K562 (cell line): ENCODE data around the gene ORMDL3. TPM values are rescaled to one million over a fixed set of nuclear protein-coding genes. Genes with fewer than 3 reads are reported as not detected.

Experiments used
- ASH1L ChIP-seq: fragments of 450-650 bp; IDR thresholded peaks from 2 replicates; pipeline ENCODE4 v1.6.1; 2018; ENCODE audit warnings: borderline replicate concordance, mild to moderate bottlenecking, low read depth; ENCODE audit not compliant: partially characterized antibody
- DDX20 ChIP-seq: fragments of 450-650 bp; IDR thresholded peaks from 2 replicates; pipeline ENCODE4 v1.6.1; 2016; ENCODE audit warnings: missing genetic modification characterization, low read depth, mild to moderate bottlenecking, missing compliant biosample characterization, moderate library complexity
- ETS2 ChIP-seq: IDR thresholded peaks from 2 replicates; pipeline ENCODE4 v1.6.1; 2016; ENCODE audit warnings: borderline replicate concordance, missing genetic modification characterization, mild to moderate bottlenecking, moderate library complexity, missing compliant biosample characterization; ENCODE audit not compliant: poor library complexity, severe bottlenecking
- FIP1L1 ChIP-seq: fragments of 200-400 bp; formaldehyde crosslinking; IDR thresholded peaks from 2 replicates; pipeline ENCODE4 v1.6.1; 2018; ENCODE audit warnings: mild to moderate bottlenecking, low read depth, low read length; ENCODE audit not compliant: poor library complexity, severe bottlenecking
- IRF2 ChIP-seq: sonication (generic); formaldehyde crosslinking; IDR thresholded peaks from 2 replicates; pipeline ENCODE4 v1.8.1; 2022; ENCODE audit warnings: mild to moderate bottlenecking, missing genetic modification reagents
- LEF1 ChIP-seq: fragments of 450-650 bp; IDR thresholded peaks from 2 replicates; pipeline ENCODE4 v1.6.1; 2016; ENCODE audit warnings: mild to moderate bottlenecking
- NR2C2 ChIP-seq, 2 experiments: fragments of 200-800 bp in 1 of 2; sonication (Bioruptor generic) in 1 of 2; sonication (generic) in 1 of 2; formaldehyde crosslinking in 1 of 2; IDR thresholded peaks; 2 replicates each; pipeline versions ENCODE4 v1.6.1 to v1.8.0; 2016 to 2022; ENCODE audit warnings: mild to moderate bottlenecking in 1 of 2, missing compliant biosample characterization in 1 of 2, missing genetic modification characterization in 1 of 2, missing genetic modification reagents in 1 of 2
- NR3C1 ChIP-seq: sonication (generic); formaldehyde crosslinking; IDR thresholded peaks from 2 replicates; pipeline ENCODE4 v1.8.1; 2022; ENCODE audit warnings: missing genetic modification reagents
- RB1 ChIP-seq: fragments of 450-650 bp; IDR thresholded peaks from 2 replicates; pipeline ENCODE4 v1.6.1; 2017; ENCODE audit warnings: low read depth, mild to moderate bottlenecking
- RBM15 ChIP-seq: fragments of 200-400 bp; formaldehyde crosslinking; IDR thresholded peaks from 2 replicates; pipeline ENCODE4 v1.6.1; 2018; ENCODE audit warnings: mild to moderate bottlenecking, low read length, moderate library complexity; ENCODE audit not compliant: insufficient read depth
- RFX7 ChIP-seq: fragments of 250-450 bp; sonication (Bioruptor Pico); IDR thresholded peaks from 2 replicates; pipeline ENCODE4 v1.5.1; 2021; ENCODE audit warnings: mild to moderate bottlenecking
- SAFB2 ChIP-seq: fragments of 200-400 bp; formaldehyde crosslinking; IDR thresholded peaks from 2 replicates; pipeline ENCODE4 v1.6.1; 2018; ENCODE audit warnings: borderline replicate concordance, low read length, low read depth, moderate library complexity; ENCODE audit not compliant: severe bottlenecking
- SMARCC2 ChIP-seq: fragments of 450-650 bp; IDR thresholded peaks from 2 replicates; pipeline ENCODE4 v1.6.1; 2017; ENCODE audit warnings: antibody characterized with exemption, moderate library complexity, mild to moderate bottlenecking, low read depth
- SMC3 ChIP-seq: conservative IDR thresholded peaks from 2 replicates; pipeline ENCODE4 v1.6.1; 2011; ENCODE audit warnings: low read depth, low read length, improper control_type of control experiment; ENCODE audit not compliant: insufficient read depth
- SP1 ChIP-seq: sonication (generic); formaldehyde crosslinking; IDR thresholded peaks from 2 replicates; pipeline ENCODE4 v1.8.1; 2022; ENCODE audit warnings: mild to moderate bottlenecking, missing genetic modification reagents
- TCF3 ChIP-seq: sonication (generic); formaldehyde crosslinking; IDR thresholded peaks from 2 replicates; pipeline ENCODE4 v1.4.0; 2020; ENCODE audit warnings: mild to moderate bottlenecking, missing genetic modification reagents
- TEAD4 ChIP-seq, 2 experiments: sonication (generic) in 1 of 2; formaldehyde crosslinking in 1 of 2; IDR thresholded peaks; 2 replicates each; pipeline versions ENCODE4 v1.6.1 to v1.8.0; 2012 to 2022; ENCODE audit warnings: borderline replicate concordance in 1 of 2, inconsistent platforms in 1 of 2, low read length in 1 of 2, mild to moderate bottlenecking in 1 of 2, missing genetic modification reagents in 1 of 2
- ZBTB2 ChIP-seq: fragments of 450-650 bp; IDR thresholded peaks from 2 replicates; pipeline ENCODE4 v1.6.1; 2016; ENCODE audit warnings: antibody characterized with exemption
- ZKSCAN8 ChIP-seq: fragments of 200-800 bp; sonication (Bioruptor generic); IDR thresholded peaks from 2 replicates; pipeline ENCODE4 v1.6.1; 2016; ENCODE audit warnings: missing genetic modification characterization, missing compliant biosample characterization
- ZNF263 ChIP-seq: sonication (generic); formaldehyde crosslinking; IDR thresholded peaks from 2 replicates; pipeline ENCODE4 v1.8.0; 2022; ENCODE audit warnings: mild to moderate bottlenecking, missing genetic modification reagents, borderline replicate concordance
- ZNF274 ChIP-seq: IDR thresholded peaks from 2 replicates; pipeline ENCODE4 v1.6.1; 2011; ENCODE audit warnings: low read depth, mild to moderate bottlenecking, low read length, moderate library complexity, borderline replicate concordance
- ZNF395 ChIP-seq: fragments of 200-800 bp; sonication (Bioruptor generic); IDR thresholded peaks from 2 replicates; pipeline ENCODE4 v1.6.1; 2017; ENCODE audit warnings: missing genetic modification characterization, missing compliant biosample characterization
- ZNF655 ChIP-seq: fragments of 250-450 bp; sonication (Bioruptor Pico); IDR thresholded peaks from 2 replicates; pipeline ENCODE4 v1.5.0; 2021
- polyA plus RNA-seq, 8 experiments: library from polyadenylated mRNA; depleted of rRNA in 4 of 8; stranded (reverse) in 5 of 8; unstranded in 3 of 8; fragments of >200 nt; fragmentation: Nextera tagmentation in 2 of 8; fragmentation: Illumina TruSeq in 1 of 8; extraction: Ambion mirVana in 2 of 8; extraction: Trizol in 1 of 8; gene quantifications; 2 replicates each; pipeline versions ENCODE4 v1.2.1 to v1.2.3, GENCODE V29; 2011 to 2014; ENCODE audit warnings: inconsistent platforms in 1 of 8, missing spikeins in 1 of 8
- total RNA-seq, 7 experiments: library from RNA; depleted of rRNA in 6 of 7; stranded (reverse); fragments of >200 nt in 6 of 7; fragmentation: Illumina TruSeq in 2 of 7; extraction: Trizol in 2 of 7; gene quantifications; 2 replicates each; pipeline versions ENCODE4 v1.2.1 to v1.2.3, GENCODE V29; 2011 to 2021; ENCODE audit warnings: low replicate concordance in 1 of 7

The ORMDL3 gene
- total and polyA plus RNA-seq, 9 of the 15 experiments (the other 6 are each of a cell fraction or from before 2014, with no cell fraction given), result 2.7 to 57.4 (median 27.1) TPM

- TF ChIP-seq ZBTB2 (no peak), SAFB2 (no peak), TCF3 (CRISPR knock-in tag) (no peak), ZNF395 (CRISPR knock-in tag) (peak; percentile 88), RB1 (peak; percentile 85), ZNF263 (CRISPR knock-in tag) (peak; percentile 56; the same call in 1 of the 2 replicates), ZKSCAN8 (CRISPR knock-in tag) (no peak), RFX7 (CRISPR knock-in tag) (no peak), IRF2 (CRISPR knock-in tag) (no peak), ZNF274 (no peak), NR3C1 (no peak), NR2C2 (CRISPR knock-in tag; IDR thresholded peaks at IDR 0.05) (0 out of 2 replicates have a peak, but pooled peaks have one; percentile 48), NR2C2 (tag; IDR thresholded peaks at IDR 0.05) (peak; percentile 91), ETS2 (tag) (no peak), ZNF655 (CRISPR knock-in tag) (no peak), SP1 (peak; percentile 53; the same call in 1 of the 2 replicates), FIP1L1 (peak; percentile 23), SMC3 (no peak), TEAD4 (IDR thresholded peaks at IDR 0.05; ENCODE audit: low read length) (no peak), TEAD4 (CRISPR knock-in tag; IDR thresholded peaks at IDR 0.05; ENCODE audit: borderline replicate concordance) (no peak), ASH1L (no peak), RBM15 (no peak), LEF1 (no peak; the same call in 1 of the 2 replicates), DDX20 (tag) (no peak), SMARCC2 (no peak)
These were observed at the start of gene ORMDL3, which contains the start of gene LRRC3C (continued) for GRCh38 chr17:39927101-39927928.
